ENCODE results near the gene FBXL17. TPM values are rescaled to one million over a fixed set of nuclear protein-coding genes. Genes with fewer than 3 reads are reported as not detected.

FBXL17 gene
- total and polyA plus RNA-seq, 4 donors = 2.1 to 14.1 (median 6.3) TPM

- TF ChIP-seq REST (IDR thresholded peaks at IDR 0.05) = no peak
- TF ChIP-seq HNF4G (IDR thresholded peaks at IDR 0.05) = no peak
Measured at GRCh38 chr5:108146222-108146621, 235.7 kb downstream of the FBXL17 start (continued).

- Histone ChIP-seq H3K27ac (ENCODE audit: low read depth in 1 of 2, low read length in 2 of 2) (no peak overlapping the region), H3K9me3 (ENCODE audit: control insufficient read depth in 4 of 4, low read length in 3 of 4) (no peaks in the 10 kb centered on the region), H3K27me3 (ENCODE audit: control insufficient read depth in 4 of 4, insufficient read depth in 4 of 4, low read length in 3 of 4) (no peaks in the 10 kb centered on the region), H3K4me1 (ENCODE audit: control insufficient read depth in 4 of 4, insufficient read depth in 4 of 4, low read length in 3 of 4) (no peaks in the 10 kb centered on the region), H3K36me3 (ENCODE audit: control insufficient read depth in 4 of 4, insufficient read depth in 3 of 4, low read depth in 1 of 4, low read length in 3 of 4) (no peaks in the 10 kb centered on the region), H3K9ac (ENCODE audit: low read depth in 1 of 2, low read length in 2 of 2) (no peak overlapping the region), H3K4me3 (ENCODE audit: low read depth in 1 of 3, low read length in 3 of 3) (no peak overlapping the region)
- no peak for DNase-seq (ENCODE audit: low spot score)
- TF ChIP-seq CTCF (IDR thresholded peaks at IDR 0.05; ENCODE audit: low read depth, low read length, missing input control) (no peak), EGR1 (IDR thresholded peaks at IDR 0.05; ENCODE audit: low read depth in 2 of 2) (no peak), ATF3 (IDR thresholded peaks at IDR 0.05) (no peak), RAD21 (IDR thresholded peaks at IDR 0.05) (no peak), HNF4A (conservative IDR thresholded peaks at IDR 0.05) (no peak), HNF4G (IDR thresholded peaks at IDR 0.05) (no peak), ZBTB33 (IDR thresholded peaks at IDR 0.05) (no peak), RXRA (IDR thresholded peaks at IDR 0.05) (no peak), TAF1 (conservative IDR thresholded peaks at IDR 0.05) (no peak), YY1 (IDR thresholded peaks at IDR 0.05) (no peak), JUND (IDR thresholded peaks at IDR 0.05) (no peak), NR2F2 (IDR thresholded peaks at IDR 0.05) (no peak), SP1 (IDR thresholded peaks at IDR 0.05) (no peak), GABPA (IDR thresholded peaks at IDR 0.05 in 1 of 2, conservative IDR thresholded peaks at IDR 0.05 in 1 of 2) (no peak), FOXA2 (IDR thresholded peaks at IDR 0.05) (no peak)
- 70% methylated on average over 1 of the region's 1 CpG for WGBS
Measured at GRCh38 chr5:108145351-108145750, 236.5 kb downstream of the FBXL17 start.

Data from liver (tissue), 9 donors.